Astrocyte (in vitro differentiated cells and primary cell): ENCODE results near the gene PTPN6.

Experiments used
- CTCF ChIP-seq: IDR thresholded peaks from 2 replicates; pipeline ENCODE4 v1.5.1; 2011; ENCODE audit warnings: low read depth, mild to moderate bottlenecking, inconsistent platforms, low read length, moderate library complexity; ENCODE audit not compliant: insufficient read depth
- EZH2 ChIP-seq: IDR thresholded peaks from 2 replicates; pipeline ENCODE4 v1.6.1; 2012; ENCODE audit warnings: mild to moderate bottlenecking, low read length, inconsistent platforms; ENCODE audit not compliant: insufficient read depth

- TF ChIP-seq CTCF (no peak), EZH2 (no peak)
These were observed 21.4 kb upstream of the PTPN6 start for GRCh38 chr12:6929466-6930452.
